HG02973 (cell line): ENCODE data around the gene RFPL1.
"Not testable (repeated sequence)": the region's sequence is repeated elsewhere in the genome, so short reads cannot be mapped to it uniquely, and the experiment has no call there.

ENCODE experiments used
- ATAC-seq: cut with Tn5 transposase; IDR thresholded peaks from one replicate; pipeline ENCODE4 v1.9.1; 2021; ENCODE audit warnings: moderate library complexity; ENCODE audit not compliant: unreplicated experiment

The RFPL1 gene

GRCh38 chr22:29477723-29478318, 39.4 kb downstream of the RFPL1 start:
- no peak for ATAC-seq

GRCh38 chr22:29478326-29479276, 40.2 kb downstream of the RFPL1 start:
- ATAC-seq = no peak

- no peak for ATAC-seq
Observed at GRCh38 chr22:29479417-29480261, 41.3 kb downstream of the RFPL1 start, which contains the start of gene NEFH. Gene NEFH (plus strand): TSS chr22:29480218. CDS start chr22:29480263, 45 bp downstream.

GRCh38 chr22:29480262-29480511, 41.8 kb downstream of the RFPL1 start:
- ATAC-seq = no peak

GRCh38 chr22:29480512-29481264, 42.3 kb downstream of the RFPL1 start:
- no peak for ATAC-seq

GRCh38 chr22:29481265-29482000, 43.0 kb downstream of the RFPL1 start:
- no peak for ATAC-seq

GRCh38 chr22:29482253-29482652, 43.9 kb downstream of the RFPL1 start:
- ATAC-seq = no peak

GRCh38 chr22:29482726-29483125, 44.3 kb downstream of the RFPL1 start:
- no peak for ATAC-seq

GRCh38 chr22:29483254-29483653, 44.9 kb downstream of the RFPL1 start:
- ATAC-seq = no peak

GRCh38 chr22:29484642-29485041, 46.3 kb downstream of the RFPL1 start:
- no peak for ATAC-seq

- no peak for ATAC-seq
Observed at GRCh38 chr22:29485448-29485847, 47.1 kb downstream of the RFPL1 start.

- no peak for ATAC-seq
Observed at GRCh38 chr22:29487426-29487986, 49.1 kb downstream of the RFPL1 start.

GRCh38 chr22:29489127-29489780, 50.9 kb downstream of the RFPL1 start:
- ATAC-seq = not testable (repeated sequence)

- no peak for ATAC-seq
Observed at GRCh38 chr22:29491012-29491411, 52.6 kb downstream of the RFPL1 start.
